ENCODE results near the gene GGT6.

DNA sequence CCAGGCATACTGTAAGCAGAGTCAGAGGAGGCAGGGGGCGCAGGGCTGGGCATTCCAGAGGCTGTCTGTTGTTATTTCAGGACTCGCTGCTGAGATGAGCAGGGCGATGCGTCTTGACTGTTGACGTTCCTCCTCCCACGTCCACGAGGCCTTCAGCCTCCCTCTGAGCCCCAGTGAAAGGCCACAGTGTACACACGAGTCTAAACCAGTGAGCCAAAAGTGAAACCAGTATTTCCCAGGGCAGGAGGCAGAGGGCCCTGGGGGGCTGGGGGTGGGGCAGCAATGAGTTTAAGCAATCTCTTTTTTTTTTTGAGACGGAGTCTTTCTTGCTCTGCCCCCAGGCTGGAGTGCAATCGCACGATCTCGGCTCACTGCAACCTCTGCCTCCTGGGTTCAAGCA, 45.4 kb upstream of the GGT6 start:
- TF ChIP-seq CTCF (IDR thresholded peaks at IDR 0.05): no peak
- TF ChIP-seq EP300 (IDR thresholded peaks at IDR 0.05): peak in 1 of 2 donors; percentile 66
- no peak for TF ChIP-seq POLR2A (IDR thresholded peaks at IDR 0.05)

Measured in tibial nerve (tissue), 4 donors.